Activated T-helper 1 cell treated with Interleukin-2 at 50 U/mL for 16 hours (primary cell): ENCODE measurements around the gene NPFF.

Experiments
- DNase-seq: peaks from one replicate; pipeline ENCODE4 v3.0.0-alpha.2; 2020; ENCODE audit warnings: low read depth

NPFF gene

GRCh38 chr12:53513712-53514410, 6.6 kb upstream of the NPFF start:
- DNase-seq = no peak

GRCh38 chr12:53510181-53510812, 3.0 kb upstream of the NPFF start:
- DNase-seq = no peak

DNA sequence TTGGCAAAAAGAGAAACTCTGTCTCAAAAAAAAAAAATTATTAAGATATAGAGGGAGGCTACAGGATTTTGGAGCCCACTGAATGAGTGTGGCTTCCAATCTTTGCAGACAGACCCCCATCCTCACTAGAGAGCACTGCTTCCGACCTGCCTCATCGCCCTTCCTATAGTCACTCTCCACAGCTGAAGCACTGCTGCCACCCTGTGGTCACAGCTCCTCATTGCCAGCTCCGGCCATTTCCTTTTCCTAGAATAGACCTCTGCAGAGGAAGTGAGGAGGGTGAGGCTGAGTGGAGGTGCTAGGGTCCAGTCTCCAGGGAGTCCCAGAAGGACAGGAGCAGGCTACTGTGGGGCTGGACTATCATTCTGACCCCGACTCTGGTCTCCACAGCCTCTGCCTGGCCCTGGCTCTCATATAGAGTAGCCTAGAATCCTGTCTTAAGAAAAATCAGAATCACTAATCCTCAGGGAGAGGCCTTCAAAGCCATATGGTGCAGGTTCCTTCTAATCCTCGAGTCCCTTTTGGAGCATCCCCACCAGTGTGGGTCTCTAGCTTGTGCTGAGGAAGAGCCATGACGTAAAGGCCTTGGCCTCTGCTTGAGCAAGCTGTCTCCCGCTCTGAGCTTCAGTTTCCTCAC, 1.4 kb upstream of the NPFF start:
- peak; percentile 68 for DNase-seq

GRCh38 chr12:53507603-53507885, 260 bp upstream of the NPFF start:
- no peak for DNase-seq

- DNase-seq = no peak
These were observed 866 bp downstream of the NPFF start for GRCh38 chr12:53506450-53506785.

GRCh38 chr12:53505555-53506449, 1.5 kb downstream of the NPFF start:
- DNase-seq = no peak

DNA sequence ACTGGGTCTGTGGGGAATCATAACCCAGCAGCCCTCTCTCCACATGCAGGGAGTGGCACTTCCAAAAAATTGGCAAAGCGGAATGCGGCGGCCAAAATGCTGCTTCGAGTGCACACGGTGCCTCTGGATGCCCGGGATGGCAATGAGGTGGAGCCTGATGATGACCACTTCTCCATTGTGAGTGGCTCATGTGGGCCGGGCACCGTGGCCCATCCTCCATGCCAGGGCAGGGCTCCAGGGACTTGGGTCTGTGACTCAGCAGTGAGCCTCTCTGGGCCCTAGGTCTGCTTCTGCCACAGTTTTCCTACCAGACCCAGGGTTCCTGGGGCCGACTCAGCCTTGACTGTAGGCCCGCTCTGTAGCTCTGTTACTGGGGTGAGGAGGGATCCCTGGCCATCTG, 2.2 kb downstream of the NPFF start:
- DNase-seq = no peak

GRCh38 chr12:53504004-53504920, 3.0 kb downstream of the NPFF start:
- no peak for DNase-seq

GRCh38 chr12:53502983-53503728, 4.1 kb downstream of the NPFF start:
- DNase-seq = no peak

GRCh38 chr12:53502331-53502730, 5.0 kb downstream of the NPFF start:
- DNase-seq = no peak

DNA sequence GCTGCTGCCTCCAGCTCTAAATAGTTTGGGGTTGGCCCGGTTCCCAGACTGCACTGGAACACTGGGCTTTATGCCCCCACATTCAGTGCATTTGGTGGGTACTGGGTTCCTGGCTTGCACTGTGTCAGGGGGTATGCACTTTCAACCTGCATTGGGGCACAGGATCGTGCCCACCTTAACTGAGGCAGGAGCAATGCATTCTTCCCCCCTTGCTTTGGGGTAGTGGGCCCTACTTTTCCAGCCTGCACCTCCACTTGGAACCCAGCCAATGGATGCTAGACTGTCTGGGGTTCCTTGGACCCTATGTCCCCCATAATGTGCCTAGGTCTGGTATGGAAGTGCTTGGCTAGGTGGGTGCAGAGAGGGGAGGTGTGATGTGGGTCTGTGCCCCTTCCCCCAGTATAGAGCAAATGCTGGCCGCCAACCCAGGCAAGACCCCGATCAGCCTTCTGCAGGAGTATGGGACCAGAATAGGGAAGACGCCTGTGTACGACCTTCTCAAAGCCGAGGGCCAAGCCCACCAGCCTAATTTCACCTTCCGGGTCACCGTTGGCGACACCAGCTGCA, 5.6 kb downstream of the NPFF start:
- no peak for DNase-seq

- DNase-seq = peak; percentile 96
These were observed 6.3 kb downstream of the NPFF start, which contains the start of gene TARBP2 for GRCh38 chr12:53500776-53501614. TSS of gene TARBP2 (plus strand) at chr12:53501283. CDS start at chr12:53501409, 126 bp downstream.

DNA sequence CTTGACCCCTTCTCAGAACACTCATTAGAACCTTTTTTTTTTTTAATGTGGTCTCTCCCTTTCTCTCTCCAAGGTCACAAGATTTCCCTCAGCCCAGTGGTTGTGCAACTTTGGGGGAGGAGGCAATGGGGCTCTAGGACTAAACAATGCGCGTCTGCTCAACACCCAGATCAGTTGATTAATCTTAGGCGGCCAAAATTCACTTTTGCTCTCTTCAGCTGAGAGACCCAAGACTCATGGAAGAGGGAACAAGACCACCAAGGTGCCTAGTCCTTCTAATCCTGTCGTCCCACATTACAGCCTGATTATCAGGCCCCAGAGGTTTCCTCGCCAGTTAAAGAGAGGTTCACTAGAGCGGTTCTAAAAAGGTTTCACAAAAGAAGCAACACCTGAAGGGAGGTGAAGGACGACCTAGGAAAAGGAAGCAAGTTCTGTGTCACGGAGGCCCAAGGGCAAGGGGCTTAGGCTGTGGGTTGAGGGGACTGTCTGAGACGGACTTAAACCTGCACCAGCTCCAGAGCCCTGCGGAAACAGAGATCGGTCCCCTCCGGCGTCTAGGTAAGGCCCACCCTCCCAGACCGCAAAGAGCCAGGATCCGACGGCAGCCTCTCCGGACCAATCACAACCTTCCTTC, 7.0 kb downstream of the NPFF start:
- DNase-seq = no peak

GRCh38 chr12:53499266-53500141, 7.8 kb downstream of the NPFF start, which contains the start of gene MAP3K12:
TSS of gene MAP3K12 (minus strand) at chr12:53499458. CDS start at chr12:53487391, 12,067 bp downstream.
- DNase-seq = peak; percentile 42

DNA sequence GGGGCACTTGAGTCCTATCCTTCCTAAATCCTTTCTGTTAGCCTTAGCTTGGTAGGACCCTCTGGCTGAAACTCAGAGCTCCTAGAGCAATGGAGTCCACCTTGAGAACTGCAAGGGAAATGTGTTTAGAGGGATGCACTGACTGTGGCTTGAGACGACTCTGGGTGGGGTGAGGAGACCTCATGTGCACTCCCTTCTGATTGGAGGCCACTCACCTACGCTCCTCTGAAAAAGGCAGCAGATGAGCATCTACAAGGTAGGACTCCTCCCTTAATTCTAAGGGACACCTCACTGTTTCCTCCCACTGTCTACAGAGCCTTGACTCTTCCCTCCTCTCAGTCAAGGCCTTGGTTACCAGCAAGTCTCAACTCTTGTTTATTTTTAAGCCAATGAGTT, 9.1 kb downstream of the NPFF start:
- DNase-seq = no peak

DNA sequence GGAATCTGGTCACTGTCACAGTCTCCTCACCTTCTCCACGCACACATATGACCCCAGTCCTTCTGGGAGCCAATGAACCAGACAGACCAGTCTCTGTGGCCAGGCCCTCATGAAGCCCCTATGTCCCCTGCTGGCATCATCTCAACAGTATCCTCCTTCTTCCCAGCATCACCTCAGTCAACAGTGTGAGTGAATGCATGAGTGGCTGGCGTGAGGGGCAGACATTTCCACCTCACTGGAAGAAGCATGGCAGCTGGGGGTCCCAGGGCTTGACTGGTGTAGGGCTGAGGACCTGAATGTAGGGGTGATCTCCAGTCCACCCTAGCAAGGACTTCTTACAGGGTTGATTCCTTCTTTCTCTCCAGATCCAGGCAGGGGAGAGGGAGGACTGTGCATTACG, 9.8 kb downstream of the NPFF start:
- no peak for DNase-seq

DNA sequence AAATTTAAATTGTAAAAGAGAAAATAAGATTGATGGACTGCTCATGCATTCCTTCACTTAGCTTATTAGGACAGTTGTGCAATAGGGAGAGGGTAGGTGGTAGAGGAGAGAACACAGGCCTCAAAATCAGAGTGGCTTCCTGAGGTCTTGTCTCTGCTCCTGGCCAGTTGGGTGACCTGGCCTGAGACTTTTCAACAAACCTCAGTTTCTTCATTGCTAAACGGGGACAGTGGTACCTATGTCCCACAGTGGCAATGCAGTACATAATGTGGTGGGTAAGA, 10.6 kb downstream of the NPFF start:
- no peak for DNase-seq
